Activated CD4-positive, alpha-beta T cell treated with anti-CD3 and anti-CD28 coated beads for 36 hours (primary cell): ENCODE results near the gene CACNA2D2. TPM values are rescaled to one million over a fixed set of nuclear protein-coding genes. Genes with fewer than 3 reads are reported as not detected.

Source experiments
- ATAC-seq: fragments of 200-7000 bp; cut with Tn5 transposase; one replicate; pipeline ENCODE4 v1.10.0; 2021; ENCODE audit warnings: mild to moderate bottlenecking, moderate library complexity
- CTCF ChIA-PET: fragments of 350-600 bp; sonication (Branson Sonifier 250); formaldehyde crosslinking; loops from one replicate; lab custom pipeline; 2021; ENCODE audit warnings: antibody characterized with exemption; lab: Charles Lee
- POLR2A ChIA-PET: fragments of 350-600 bp; sonication (Branson Sonifier 250); formaldehyde crosslinking; loops from one replicate; lab custom pipeline; 2021; ENCODE audit warnings: antibody characterized with exemption, inconsistent platforms; lab: Charles Lee
- DNase-seq: peaks from one replicate; pipeline ENCODE4 v3.0.0-alpha.2; 2020
- H3K27ac Mint-ChIP-seq: one replicate; pipeline ENCODE4 v1.8.0; 2021; ENCODE audit warnings: mixed read lengths
- H3K27me3 Mint-ChIP-seq: one replicate; pipeline ENCODE4 v1.8.0; 2021; ENCODE audit warnings: mixed read lengths
- H3K36me3 Mint-ChIP-seq: one replicate; pipeline ENCODE4 v1.8.0; 2021; ENCODE audit warnings: low read depth, mixed read lengths
- H3K4me1 Mint-ChIP-seq: one replicate; pipeline ENCODE4 v1.8.0; 2021; ENCODE audit warnings: mixed read lengths
- H3K4me3 Mint-ChIP-seq: one replicate; pipeline ENCODE4 v1.8.0; 2021; ENCODE audit warnings: mild to moderate bottlenecking, moderate library complexity, mixed read lengths
- H3K9me3 Mint-ChIP-seq: one replicate; pipeline ENCODE4 v1.8.0; 2021; ENCODE audit warnings: low read depth, mixed read lengths
- intact Hi-C, 2 experiments: fragments of 100-400 bp; cut with DNase I in 1 of 2; cut with micrococcal nuclease in 1 of 2; formaldehyde crosslinking; loops; one replicate each; pipeline versions ENCODE4 v1.14.2 to v1.15.1; 2022 to 2024; cut with DNase I, micrococcal nuclease
- total RNA-seq, 2 experiments: library from RNA; stranded (reverse); gene quantifications; one replicate each; pipeline ENCODE4 v1.2.3, GENCODE V29; 2021

CACNA2D2 gene
- total RNA-seq, 2 experiments from 2014 or later: 1.1 to 1.5 TPM

- Mint-ChIP-seq H3K27ac (no peak overlapping the region), H3K4me1 (peaks cover 4% of the 10 kb centered on the region), H3K27me3 (no peaks in the 10 kb centered on the region), H3K9me3 (no peaks in the 10 kb centered on the region), H3K36me3 (no peaks in the 10 kb centered on the region), H3K4me3 (no peak overlapping the region)
- intact Hi-C loops: no loop called here
- CTCF ChIA-PET: no interaction called here
- ATAC-seq (peak; percentile 63), DNase-seq (peak; percentile 8)
- POLR2A ChIA-PET: no interaction called here
Observed at GRCh38 chr3:50410185-50410584, 93.2 kb downstream of the CACNA2D2 start.

- Mint-ChIP-seq H3K4me3 (no peak overlapping the region), H3K36me3 (no peaks in the 10 kb centered on the region), H3K27ac (no peak overlapping the region), H3K9me3 (no peaks in the 10 kb centered on the region), H3K27me3 (no peaks in the 10 kb centered on the region), H3K4me1 (peaks cover 4% of the 10 kb centered on the region)
- intact Hi-C loops: no loop called here
- no peak for DNase-seq
- ChIA-PET CTCF (no interaction called here), POLR2A (no interaction called here)
- ATAC-seq: no peak
Observed at GRCh38 chr3:50408443-50408944, 94.9 kb downstream of the CACNA2D2 start.

DNA sequence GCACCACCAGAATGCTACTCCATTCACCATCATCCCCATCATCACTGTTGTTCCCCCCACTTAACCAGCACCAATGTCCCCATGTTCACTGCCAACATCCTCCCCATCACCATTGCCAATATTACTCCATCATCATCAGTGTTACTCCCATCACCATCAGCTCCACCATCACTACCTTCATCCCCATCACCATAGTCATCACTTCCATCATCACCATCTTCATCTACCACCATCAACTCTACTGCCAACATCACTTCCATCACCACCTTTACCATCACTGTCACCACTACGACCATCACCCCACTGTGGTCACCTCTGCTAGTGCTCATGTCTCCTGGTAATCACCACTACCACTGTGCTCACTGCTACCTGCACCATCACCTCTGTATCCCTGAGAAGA is 96.9 kb downstream of the CACNA2D2 start:
- intact Hi-C loops: no loop called here
- ChIA-PET POLR2A (no interaction called here), CTCF (no interaction called here)
- no peak for ATAC-seq
- Mint-ChIP-seq H3K4me3 (no peak overlapping the region), H3K27me3 (no peaks in the 10 kb centered on the region), H3K27ac (no peak overlapping the region), H3K4me1 (peaks cover 4% of the 10 kb centered on the region), H3K36me3 (no peaks in the 10 kb centered on the region), H3K9me3 (no peaks in the 10 kb centered on the region)
- DNase-seq: no peak

GRCh38 chr3:50405249-50405648 is 98.2 kb downstream of the CACNA2D2 start:
- H3K27me3 Mint-ChIP-seq: no peaks in the 10 kb centered on the region
- ChIA-PET CTCF (no interaction called here), POLR2A (interaction anchor here (0.7 kb wide), 1 partner anchor 106 kb away, joined by 3 read pairs; no protein-coding TSS in a partner anchor)
- no peaks in the 10 kb centered on the region for H3K36me3 Mint-ChIP-seq
- ATAC-seq (no peak), DNase-seq (peak; percentile 61)
- H3K9me3 Mint-ChIP-seq: no peaks in the 10 kb centered on the region
- no peak overlapping the region for H3K4me3 Mint-ChIP-seq
- intact Hi-C loops: loop anchor here in 1 of 2 experiments (2.0 kb wide), 1 partner anchor 122 kb away; no protein-coding TSS in a partner anchor
- no peaks in the 10 kb centered on the region for H3K4me1 Mint-ChIP-seq
- no peak overlapping the region for H3K27ac Mint-ChIP-seq

DNA sequence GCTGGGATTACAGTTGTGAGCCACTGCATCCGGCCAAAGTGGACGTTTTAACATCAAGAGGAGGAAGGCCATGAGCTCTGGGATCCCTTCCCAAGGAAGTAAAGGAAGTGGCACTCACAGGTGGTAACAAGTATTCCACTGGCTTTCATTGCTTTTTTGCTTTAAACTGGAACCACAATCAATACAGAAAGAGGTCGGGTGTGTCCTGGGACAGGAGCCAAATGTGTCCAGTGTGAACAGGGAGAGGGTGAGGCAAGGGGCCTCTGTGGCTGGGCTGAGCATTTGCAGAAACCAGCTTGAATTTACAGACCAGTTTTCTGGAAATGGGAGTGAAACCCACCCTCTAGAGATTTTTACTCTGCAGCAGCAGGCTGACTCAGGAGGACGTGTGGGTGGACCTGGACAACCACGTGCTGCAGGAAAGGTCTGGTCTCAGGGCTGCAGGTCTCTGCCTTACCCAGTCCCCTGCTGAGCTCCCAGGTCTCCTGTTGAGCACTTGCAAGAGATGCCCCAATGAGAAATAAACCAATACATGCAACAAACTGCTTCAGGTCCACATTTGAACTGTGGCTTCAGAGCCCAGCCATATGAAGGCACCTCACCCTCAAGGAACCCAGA is 101.3 kb downstream of the CACNA2D2 start:
- Mint-ChIP-seq H3K27me3 (no peaks in the 10 kb centered on the region), H3K9me3 (no peaks in the 10 kb centered on the region), H3K27ac (no peak overlapping the region), H3K4me3 (no peak overlapping the region), H3K4me1 (no peaks in the 10 kb centered on the region), H3K36me3 (no peaks in the 10 kb centered on the region)
- POLR2A ChIA-PET: no interaction called here
- ATAC-seq: no peak
- CTCF ChIA-PET: interaction anchor here (0.6 to 1.0 kb wide), 2 partner anchors 8 to 14 kb away, joined by 3 read pairs; no protein-coding TSS in a partner anchor
- DNase-seq: no peak
- intact Hi-C loops: no loop called here

- Mint-ChIP-seq H3K27ac (no peak overlapping the region), H3K27me3 (no peaks in the 10 kb centered on the region), H3K4me1 (peaks cover 1% of the 10 kb centered on the region), H3K9me3 (no peaks in the 10 kb centered on the region), H3K4me3 (no peak overlapping the region), H3K36me3 (no peaks in the 10 kb centered on the region)
- ATAC-seq (no peak), DNase-seq (no peak)
- ChIA-PET CTCF (interaction anchor here (0.5 kb wide), 1 partner anchor 172 kb away, joined by 3 read pairs; no protein-coding TSS in a partner anchor), POLR2A (no interaction called here)
- intact Hi-C loops: no loop called here
Observed at GRCh38 chr3:50396502-50396901, 106.9 kb downstream of the CACNA2D2 start.

GRCh38 chr3:50395070-50395860 is 108.2 kb downstream of the CACNA2D2 start:
- ChIA-PET CTCF (no interaction called here), POLR2A (no interaction called here)
- DNase-seq (no peak), ATAC-seq (no peak)
- H3K27me3 Mint-ChIP-seq: no peaks in the 10 kb centered on the region
- H3K4me1 Mint-ChIP-seq: peaks cover 1% of the 10 kb centered on the region
- no peak overlapping the region for H3K27ac Mint-ChIP-seq
- no peaks in the 10 kb centered on the region for H3K36me3 Mint-ChIP-seq
- H3K9me3 Mint-ChIP-seq: no peaks in the 10 kb centered on the region
- no peak overlapping the region for H3K4me3 Mint-ChIP-seq
- intact Hi-C loops: no loop called here

- POLR2A ChIA-PET: no interaction called here
Observed at GRCh38 chr3:50393061-50393460, 110.4 kb downstream of the CACNA2D2 start.

GRCh38 chr3:50392101-50392715 is 111.2 kb downstream of the CACNA2D2 start:
- H3K4me1 Mint-ChIP-seq: peaks cover 1% of the 10 kb centered on the region
- no peaks in the 10 kb centered on the region for H3K27me3 Mint-ChIP-seq
- no peak overlapping the region for H3K4me3 Mint-ChIP-seq
- intact Hi-C loops: no loop called here
- ChIA-PET CTCF (no interaction called here), POLR2A (no interaction called here)
- DNase-seq (no peak), ATAC-seq (no peak)
- no peaks in the 10 kb centered on the region for H3K9me3 Mint-ChIP-seq
- no peak overlapping the region for H3K27ac Mint-ChIP-seq
- H3K36me3 Mint-ChIP-seq: no peaks in the 10 kb centered on the region

More at GRCh38 chr3:50393061-50393460, 110.4 kb downstream of the CACNA2D2 start:
- CTCF ChIA-PET: interaction anchor here (0.8 kb wide), 1 partner anchor 126 kb away, joined by 3 read pairs; no protein-coding TSS in a partner anchor
- intact Hi-C loops: no loop called here
- H3K9me3 Mint-ChIP-seq: no peaks in the 10 kb centered on the region
- H3K36me3 Mint-ChIP-seq: no peaks in the 10 kb centered on the region
- ATAC-seq (no peak), DNase-seq (no peak)
- no peak overlapping the region for H3K4me3 Mint-ChIP-seq
- H3K27me3 Mint-ChIP-seq: no peaks in the 10 kb centered on the region
- peaks cover 1% of the 10 kb centered on the region for H3K4me1 Mint-ChIP-seq
- no peak overlapping the region for H3K27ac Mint-ChIP-seq

- Mint-ChIP-seq H3K4me1 (peaks cover 1% of the 10 kb centered on the region), H3K27ac (no peak overlapping the region), H3K27me3 (no peaks in the 10 kb centered on the region), H3K9me3 (no peaks in the 10 kb centered on the region), H3K4me3 (no peak overlapping the region), H3K36me3 (no peaks in the 10 kb centered on the region)
- intact Hi-C loops: no loop called here
- no peak for DNase-seq
- ChIA-PET CTCF (no interaction called here), POLR2A (no interaction called here)
- ATAC-seq: no peak
Observed at GRCh38 chr3:50390508-50391224, 112.8 kb downstream of the CACNA2D2 start.

DNA sequence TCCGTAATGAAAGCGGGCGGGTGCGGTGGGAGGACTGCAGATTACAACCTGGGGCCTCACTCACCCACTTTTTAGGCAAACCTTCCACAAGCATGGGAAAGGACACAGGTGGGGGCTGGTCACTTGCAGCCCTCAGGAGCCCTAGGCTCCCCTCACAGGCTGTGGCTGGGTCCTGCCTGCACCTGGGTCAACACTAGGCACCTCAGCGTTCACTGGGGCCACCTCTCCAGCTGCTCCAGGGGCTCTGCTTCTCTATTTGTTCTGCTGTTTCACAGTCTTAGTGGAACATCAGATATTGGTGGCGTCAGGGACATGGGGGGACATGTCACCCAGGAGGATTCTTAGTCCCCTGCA is 114.0 kb downstream of the CACNA2D2 start:
- Mint-ChIP-seq H3K27ac (no peak overlapping the region), H3K4me3 (no peak overlapping the region), H3K36me3 (no peaks in the 10 kb centered on the region), H3K27me3 (no peaks in the 10 kb centered on the region), H3K9me3 (no peaks in the 10 kb centered on the region), H3K4me1 (peaks cover 1% of the 10 kb centered on the region)
- ChIA-PET CTCF (no interaction called here), POLR2A (no interaction called here)
- DNase-seq: no peak
- no peak for ATAC-seq
- intact Hi-C loops: no loop called here
